ENCODE data around the gene MIPOL1. TPM values are rescaled to one million over a fixed set of nuclear protein-coding genes. Genes with fewer than 3 reads are reported as not detected.

MIPOL1 gene
- total and polyA plus RNA-seq, 2 of the 13 experiments (the other 11 are each of a cell fraction or from before 2014, with no cell fraction given) = 8.6 to 34.2 TPM

GRCh38 chr14:37413504-37414003, 215.8 kb downstream of the MIPOL1 start (continued):
- TF ChIP-seq ZNF253 (CRISPR knock-in tag; IDR thresholded peaks at IDR 0.05; ENCODE audit: borderline replicate concordance) (no peak), ATF7-NPFF (CRISPR knock-in tag; IDR thresholded peaks at IDR 0.05; ENCODE audit: low read depth) (no peak), ZNF18 (CRISPR knock-in tag; IDR thresholded peaks at IDR 0.05; ENCODE audit: insufficient replicate concordance) (no peak), THAP11 (CRISPR knock-in tag; IDR thresholded peaks at IDR 0.05) (0 out of 2 replicates have a peak, but pooled peaks have one; percentile 52), SP2 (CRISPR knock-in tag; IDR thresholded peaks at IDR 0.05) (no peak), JUN (CRISPR knock-in tag; IDR thresholded peaks at IDR 0.05) (no peak), MNT (IDR thresholded peaks at IDR 0.05) (no peak), CENPX (CRISPR knock-in tag; IDR thresholded peaks at IDR 0.05) (no peak), ZNF33A (CRISPR knock-in tag; IDR thresholded peaks at IDR 0.05; ENCODE audit: borderline replicate concordance) (no peak), TEAD3 (CRISPR knock-in tag; optimal IDR thresholded peaks at IDR 0.05; ENCODE audit: borderline replicate concordance) (no peak), ZNF136 (CRISPR knock-in tag; IDR thresholded peaks at IDR 0.05; ENCODE audit: low read depth) (no peak), ZNF407 (CRISPR knock-in tag; IDR thresholded peaks at IDR 0.05; ENCODE audit: not compliant biosample characterization) (no peak), ZNF629 (CRISPR knock-in tag; conservative IDR thresholded peaks at IDR 0.05) (no peak), ZNF605 (CRISPR knock-in tag; IDR thresholded peaks at IDR 0.05) (no peak), SOX5 (CRISPR knock-in tag; IDR thresholded peaks at IDR 0.05; ENCODE audit: borderline replicate concordance) (peak; percentile 90), ZNF446 (CRISPR knock-in tag; IDR thresholded peaks at IDR 0.05) (no peak), ZNF644 (CRISPR knock-in tag; IDR thresholded peaks at IDR 0.05; ENCODE audit: low read depth) (no peak; the same call in none of the 2 replicates)
- TF ChIP-seq, protein P1, sequence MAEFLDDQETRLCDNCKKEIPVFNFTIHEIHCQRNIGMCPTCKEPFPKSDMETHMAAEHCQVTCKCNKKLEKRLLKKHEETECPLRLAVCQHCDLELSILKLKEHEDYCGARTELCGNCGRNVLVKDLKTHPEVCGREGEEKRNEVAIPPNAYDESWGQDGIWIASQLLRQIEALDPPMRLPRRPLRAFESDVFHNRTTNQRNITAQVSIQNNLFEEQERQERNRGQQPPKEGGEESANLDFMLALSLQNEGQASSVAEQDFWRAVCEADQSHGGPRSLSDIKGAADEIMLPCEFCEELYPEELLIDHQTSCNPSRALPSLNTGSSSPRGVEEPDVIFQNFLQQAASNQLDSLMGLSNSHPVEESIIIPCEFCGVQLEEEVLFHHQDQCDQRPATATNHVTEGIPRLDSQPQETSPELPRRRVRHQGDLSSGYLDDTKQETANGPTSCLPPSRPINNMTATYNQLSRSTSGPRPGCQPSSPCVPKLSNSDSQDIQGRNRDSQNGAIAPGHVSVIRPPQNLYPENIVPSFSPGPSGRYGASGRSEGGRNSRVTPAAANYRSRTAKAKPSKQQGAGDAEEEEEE (CRISPR knock-in tag; IDR thresholded peaks at IDR 0.05; ENCODE audit: borderline replicate concordance) = no peak
